Endothelial cell of umbilical vein (primary cell): ENCODE measurements around the gene CSGALNACT2. TPM values are rescaled to one million over a fixed set of nuclear protein-coding genes. Genes with fewer than 3 reads are reported as not detected.

Experiments used
- BruUV-seq: library from RNA; stranded (reverse); fragments of 400-500 nt; replicated peaks from 2 replicates; lab custom pipeline; 2021; lab: Mats Ljungman, UMichigan
- CTCF ChIA-PET: fragments of 300-600, 350-600 bp; sonication (Branson Sonifier 250); formaldehyde crosslinking; loops from one replicate; lab custom pipeline; 2021; ENCODE audit warnings: antibody characterized with exemption, inconsistent platforms; lab: Charles Lee
- POLR2A ChIA-PET: fragments of 300-600, 350-600 bp; sonication (Branson Sonifier 250); formaldehyde crosslinking; loops from one replicate; lab custom pipeline; 2021; ENCODE audit warnings: antibody characterized with exemption, inconsistent platforms; lab: Charles Lee
- DNase-seq: peaks from one replicate; pipeline ENCODE4 v3.0.0-alpha.2; 2011; ENCODE audit warnings: low read depth, low spot score
- FAIRE-seq: peaks from 2 replicates; lab custom pipeline; 2011; peaks lifted over from hg19 to GRCh38; lab: Jason Lieb, UNC
- H2AFZ ChIP-seq: 2 replicates; pipeline ENCODE4 v1.6.0; 2012; ENCODE audit warnings: low read depth, low read length, control low read depth, inconsistent platforms
- H3K27ac ChIP-seq: 2 replicates; pipeline ENCODE4 v1.5.1; 2011; ENCODE audit warnings: low read depth, mild to moderate bottlenecking, control low read depth, low read length, moderate library complexity; ENCODE audit not compliant: insufficient read depth
- H3K27me3 ChIP-seq, 2 experiments: 2 replicates each; pipeline versions ENCODE4 v1.6.0 to v1.6.1; 2011; ENCODE audit warnings: low read length in 2 of 2, mixed read lengths in 1 of 2; ENCODE audit not compliant: control insufficient read depth in 2 of 2, insufficient read depth in 2 of 2
- H3K36me3 ChIP-seq, 2 experiments: 2 replicates in 1 of 2; 3 replicates in 1 of 2; pipeline ENCODE4 v1.5.1; 2011; ENCODE audit warnings: low read length in 2 of 2, mild to moderate bottlenecking in 1 of 2, moderate library complexity in 1 of 2; ENCODE audit not compliant: control insufficient read depth in 2 of 2, insufficient read depth in 2 of 2; ENCODE audit errors: extremely low read depth in 1 of 2
- H3K4me1 ChIP-seq: 3 replicates; pipeline ENCODE4 v1.5.1; 2011; ENCODE audit warnings: mild to moderate bottlenecking, low read length; ENCODE audit not compliant: control insufficient read depth, insufficient read depth; ENCODE audit errors: extremely low read depth
- H3K4me2 ChIP-seq: 2 replicates; pipeline ENCODE4 v1.6.1; 2011; ENCODE audit warnings: low read length, control low read depth, mixed read lengths; ENCODE audit not compliant: insufficient read depth
- H3K4me3 ChIP-seq, 3 experiments: fragments of 200-600 bp in 1 of 3; sonication (generic), shearing (Covaris generic) in 1 of 3; replicated peaks in 1 of 3; 2 replicates each; pipeline ENCODE4 v1.5.1; 2011 to 2016; ENCODE audit warnings: control low read depth in 3 of 3, low read length in 3 of 3, mild to moderate bottlenecking in 2 of 3, inconsistent platforms in 1 of 3, low read depth in 1 of 3, moderate library complexity in 1 of 3; ENCODE audit not compliant: insufficient read depth in 1 of 3
- H3K79me2 ChIP-seq: 2 replicates; pipeline ENCODE4 v1.6.0; 2012; ENCODE audit warnings: low read length, inconsistent platforms; ENCODE audit not compliant: control insufficient read depth, insufficient read depth
- H3K9ac ChIP-seq: replicated peaks from 2 replicates; pipeline ENCODE3; 2011; ENCODE audit warnings: low read length, control low read depth; ENCODE audit not compliant: insufficient read depth; ENCODE audit errors: extremely low read depth
- H3K9me1 ChIP-seq: replicated peaks from 3 replicates; pipeline ENCODE4 v1.6.0; 2011; ENCODE audit warnings: mild to moderate bottlenecking, low read length; ENCODE audit not compliant: control insufficient read depth, insufficient read depth; ENCODE audit errors: extremely low read depth
- H3K9me3 ChIP-seq: replicated peaks from 2 replicates; pipeline ENCODE4 v1.5.1; 2012; ENCODE audit warnings: low read length, inconsistent platforms; ENCODE audit not compliant: control insufficient read depth, insufficient read depth
- H4K20me1 ChIP-seq: replicated peaks from 2 replicates; pipeline ENCODE3; 2011; ENCODE audit warnings: mild to moderate bottlenecking, low read length; ENCODE audit not compliant: control insufficient read depth, insufficient read depth; ENCODE audit errors: extremely low read depth
- FOS ChIP-seq: IDR thresholded peaks from 2 replicates; pipeline ENCODE4 v1.6.1; 2011; ENCODE audit warnings: mild to moderate bottlenecking, low read length, moderate library complexity, borderline replicate concordance; ENCODE audit not compliant: insufficient read depth
- JUN ChIP-seq: IDR thresholded peaks from 2 replicates; pipeline ENCODE4 v1.6.1; 2011; ENCODE audit warnings: borderline replicate concordance, low read depth; ENCODE audit not compliant: insufficient read length, insufficient read depth
- MYC ChIP-seq: IDR thresholded peaks from one replicate; pipeline ENCODE4 v1.6.1; 2011; ENCODE audit warnings: mild to moderate bottlenecking, low read depth, low read length
- POLR2A ChIP-seq: IDR thresholded peaks from 2 replicates; pipeline ENCODE4 v1.6.1; 2012; ENCODE audit warnings: low read depth, mild to moderate bottlenecking, control low read depth, low read length
- dilution Hi-C: fragments of 300-500 bp; cut with MboI; formaldehyde crosslinking; loops from one replicate; pipeline ENCODE4 v1.15.0; 2019; ENCODE audit warnings: low sequenced_read_pairs; ENCODE audit not compliant: extremely low pct_ligation_motif_present
- intact Hi-C: fragments of 100-400 bp; cut with micrococcal nuclease; formaldehyde crosslinking; loops from one replicate; pipeline ENCODE4 v1.10.0; 2022
- polyA plus RNA-seq, 4 experiments: library from polyadenylated mRNA; depleted of rRNA in 3 of 4; stranded (reverse) in 3 of 4; unstranded in 1 of 4; fragments of >200 nt; gene quantifications; 2 replicates each; pipeline versions ENCODE4 v1.2.1 to v1.2.3, GENCODE V29; 2011 to 2012; ENCODE audit warnings: missing spikeins in 1 of 4
- total RNA-seq: library from RNA; stranded (reverse); gene quantifications from 2 replicates; pipeline ENCODE4 v1.2.3, GENCODE V29; 2021

Gene CSGALNACT2
- total and polyA plus RNA-seq, 2 donors (not counting 3 experiments of a cell fraction or from before 2014, with no cell fraction given), result 9.7 to 17.7 TPM

GRCh38 chr10:43120116-43120928, 17.9 kb upstream of the CSGALNACT2 start:
- dilution Hi-C loops, result no loop called here
- POLR2A ChIA-PET, result no interaction called here
- Histone ChIP-seq H3K4me2 (no peak overlapping the region), H3K4me3 (no peak overlapping the region), H2AFZ (no peak overlapping the region), H3K79me2 (no peaks in the 10 kb centered on the region), H3K9me1 (no peaks in the 10 kb centered on the region), H3K27me3 (no peaks in the 10 kb centered on the region), H3K4me1 (peaks cover 3% of the 10 kb centered on the region), H3K27ac (no peak overlapping the region), H4K20me1 (no peaks in the 10 kb centered on the region), H3K36me3 (no peaks in the 10 kb centered on the region), H3K9ac (no peak overlapping the region), H3K9me3 (no peaks in the 10 kb centered on the region)
- FAIRE-seq (no peak), DNase-seq (no peak)
- intact Hi-C loops, result no loop called here
- no TSS peak for BruUV-seq
- TF ChIP-seq JUN, result no peak
- TF ChIP-seq POLR2A, result no peak
- CTCF ChIA-PET, result interaction anchor here (0.9 to 1.0 kb wide), 2 partner anchors 15 to 21 kb away, joined by 3 to 6 read pairs; no protein-coding TSS in a partner anchor

GRCh38 chr10:43120929-43121314, 17.3 kb upstream of the CSGALNACT2 start:
- no TSS peak for BruUV-seq

More at GRCh38 chr10:43120929-43121314, 17.3 kb upstream of the CSGALNACT2 start:
- ChIA-PET CTCF (interaction anchor here (0.9 to 1.0 kb wide), 2 partner anchors 16 to 20 kb away, joined by 3 to 6 read pairs; no protein-coding TSS in a partner anchor), POLR2A (no interaction called here)
- Histone ChIP-seq H3K27ac (no peak overlapping the region), H3K4me1 (peaks cover 3% of the 10 kb centered on the region), H2AFZ (no peak overlapping the region), H3K4me3 (no peak overlapping the region), H4K20me1 (no peaks in the 10 kb centered on the region), H3K27me3 (no peaks in the 10 kb centered on the region), H3K36me3 (no peaks in the 10 kb centered on the region), H3K9me3 (no peaks in the 10 kb centered on the region), H3K9ac (no peak overlapping the region), H3K4me2 (no peak overlapping the region), H3K9me1 (no peaks in the 10 kb centered on the region), H3K79me2 (no peaks in the 10 kb centered on the region)
- FAIRE-seq (no peak), DNase-seq (no peak)
- dilution Hi-C loops, result no loop called here
- TF ChIP-seq MYC (no peak), FOS (peak; percentile 21)
- intact Hi-C loops, result no loop called here
